ENCODE data around the gene C15orf61.

DNA sequence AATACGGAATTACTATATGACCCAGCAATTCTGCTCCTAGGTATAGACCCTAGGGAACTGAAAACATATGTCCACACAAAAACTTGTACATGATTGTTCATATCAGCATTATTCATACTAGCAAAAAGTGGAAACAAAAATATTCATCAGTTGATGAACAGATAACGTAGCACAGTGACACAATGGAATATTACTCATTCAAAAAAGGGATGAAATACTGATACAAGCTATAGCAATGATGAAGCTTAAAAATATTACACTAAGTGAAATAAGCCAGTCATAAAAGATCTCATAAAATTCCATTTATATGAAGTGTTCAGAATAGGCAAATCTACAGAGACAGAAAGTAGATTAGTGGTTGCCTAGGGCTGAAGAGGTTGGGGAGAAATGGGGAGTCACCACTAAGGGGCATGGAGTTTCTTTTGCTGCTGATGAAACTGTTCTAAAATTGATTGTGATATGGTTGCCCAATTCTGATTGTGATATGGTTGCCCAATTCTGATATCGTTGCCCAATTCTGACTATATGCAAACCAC, 10.5 kb downstream of the C15orf61 start:
- TF ChIP-seq, protein P1, sequence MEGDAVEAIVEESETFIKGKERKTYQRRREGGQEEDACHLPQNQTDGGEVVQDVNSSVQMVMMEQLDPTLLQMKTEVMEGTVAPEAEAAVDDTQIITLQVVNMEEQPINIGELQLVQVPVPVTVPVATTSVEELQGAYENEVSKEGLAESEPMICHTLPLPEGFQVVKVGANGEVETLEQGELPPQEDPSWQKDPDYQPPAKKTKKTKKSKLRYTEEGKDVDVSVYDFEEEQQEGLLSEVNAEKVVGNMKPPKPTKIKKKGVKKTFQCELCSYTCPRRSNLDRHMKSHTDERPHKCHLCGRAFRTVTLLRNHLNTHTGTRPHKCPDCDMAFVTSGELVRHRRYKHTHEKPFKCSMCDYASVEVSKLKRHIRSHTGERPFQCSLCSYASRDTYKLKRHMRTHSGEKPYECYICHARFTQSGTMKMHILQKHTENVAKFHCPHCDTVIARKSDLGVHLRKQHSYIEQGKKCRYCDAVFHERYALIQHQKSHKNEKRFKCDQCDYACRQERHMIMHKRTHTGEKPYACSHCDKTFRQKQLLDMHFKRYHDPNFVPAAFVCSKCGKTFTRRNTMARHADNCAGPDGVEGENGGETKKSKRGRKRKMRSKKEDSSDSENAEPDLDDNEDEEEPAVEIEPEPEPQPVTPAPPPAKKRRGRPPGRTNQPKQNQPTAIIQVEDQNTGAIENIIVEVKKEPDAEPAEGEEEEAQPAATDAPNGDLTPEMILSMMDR (IDR thresholded peaks at IDR 0.05): no peak
- TF ChIP-seq POLR2A (IDR thresholded peaks at IDR 0.05) (no peak), POLR2AphosphoS5 (IDR thresholded peaks at IDR 0.05) (no peak)
